ENCODE results near the gene ABCA13.

ABCA13 gene, protein sequence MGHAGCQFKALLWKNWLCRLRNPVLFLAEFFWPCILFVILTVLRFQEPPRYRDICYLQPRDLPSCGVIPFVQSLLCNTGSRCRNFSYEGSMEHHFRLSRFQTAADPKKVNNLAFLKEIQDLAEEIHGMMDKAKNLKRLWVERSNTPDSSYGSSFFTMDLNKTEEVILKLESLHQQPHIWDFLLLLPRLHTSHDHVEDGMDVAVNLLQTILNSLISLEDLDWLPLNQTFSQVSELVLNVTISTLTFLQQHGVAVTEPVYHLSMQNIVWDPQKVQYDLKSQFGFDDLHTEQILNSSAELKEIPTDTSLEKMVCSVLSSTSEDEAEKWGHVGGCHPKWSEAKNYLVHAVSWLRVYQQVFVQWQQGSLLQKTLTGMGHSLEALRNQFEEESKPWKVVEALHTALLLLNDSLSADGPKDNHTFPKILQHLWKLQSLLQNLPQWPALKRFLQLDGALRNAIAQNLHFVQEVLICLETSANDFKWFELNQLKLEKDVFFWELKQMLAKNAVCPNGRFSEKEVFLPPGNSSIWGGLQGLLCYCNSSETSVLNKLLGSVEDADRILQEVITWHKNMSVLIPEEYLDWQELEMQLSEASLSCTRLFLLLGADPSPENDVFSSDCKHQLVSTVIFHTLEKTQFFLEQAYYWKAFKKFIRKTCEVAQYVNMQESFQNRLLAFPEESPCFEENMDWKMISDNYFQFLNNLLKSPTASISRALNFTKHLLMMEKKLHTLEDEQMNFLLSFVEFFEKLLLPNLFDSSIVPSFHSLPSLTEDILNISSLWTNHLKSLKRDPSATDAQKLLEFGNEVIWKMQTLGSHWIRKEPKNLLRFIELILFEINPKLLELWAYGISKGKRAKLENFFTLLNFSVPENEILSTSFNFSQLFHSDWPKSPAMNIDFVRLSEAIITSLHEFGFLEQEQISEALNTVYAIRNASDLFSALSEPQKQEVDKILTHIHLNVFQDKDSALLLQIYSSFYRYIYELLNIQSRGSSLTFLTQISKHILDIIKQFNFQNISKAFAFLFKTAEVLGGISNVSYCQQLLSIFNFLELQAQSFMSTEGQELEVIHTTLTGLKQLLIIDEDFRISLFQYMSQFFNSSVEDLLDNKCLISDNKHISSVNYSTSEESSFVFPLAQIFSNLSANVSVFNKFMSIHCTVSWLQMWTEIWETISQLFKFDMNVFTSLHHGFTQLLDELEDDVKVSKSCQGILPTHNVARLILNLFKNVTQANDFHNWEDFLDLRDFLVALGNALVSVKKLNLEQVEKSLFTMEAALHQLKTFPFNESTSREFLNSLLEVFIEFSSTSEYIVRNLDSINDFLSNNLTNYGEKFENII (N-terminal part only)

DNA sequence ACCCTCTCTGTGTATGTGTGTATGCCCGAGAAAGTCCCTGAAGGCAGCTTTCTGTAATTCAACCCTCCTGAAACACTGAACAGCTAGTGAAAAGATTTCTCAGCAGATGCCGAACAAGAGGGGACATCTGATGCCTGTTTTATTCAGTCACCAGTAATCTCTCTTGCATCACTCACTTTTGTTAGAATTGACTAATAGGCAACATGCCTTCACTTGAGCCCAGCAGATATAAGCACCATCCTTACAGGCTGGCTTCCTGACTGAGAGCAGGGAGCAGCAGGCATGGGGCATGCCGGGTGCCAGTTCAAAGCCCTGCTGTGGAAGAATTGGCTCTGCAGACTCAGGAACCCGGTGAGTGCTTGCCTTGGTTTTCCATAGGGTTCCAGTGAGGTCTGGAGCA lies at the start of gene ABCA13:
Gene ABCA13, plus strand, starts transcription at position 257 of the 400 bp plus-strand sequence. Its CDS starts 26 bp downstream, at position 283.
- Histone ChIP-seq H3K4me2 (ENCODE audit: low read length) (no peak within 1 kb of the TSS), H3K9me3 (ENCODE audit: control insufficient read depth, insufficient read depth, low read length) (no peaks in the 10 kb centered on the region), H3F3A (ENCODE audit: control insufficient read depth, insufficient read depth) (no peaks in the 10 kb centered on the region), H3K4me3 (ENCODE audit: low read length) (no peak within 1 kb of the TSS), H3K9me2 (replicated peaks; ENCODE audit: control insufficient read depth, low read length) (no peaks in the 10 kb centered on the region), H3K36me3 (ENCODE audit: control insufficient read depth, low read length) (no peaks in the 10 kb centered on the region), H3K79me2 (ENCODE audit: control insufficient read depth, low read length) (no peaks in the 10 kb centered on the region), H4K20me1 (ENCODE audit: control insufficient read depth, insufficient read depth, low read depth, low read length) (no peaks in the 10 kb centered on the region), H3K4me1 (ENCODE audit: control insufficient read depth, low read length) (no peaks in the 10 kb centered on the region), H3K27me3 (ENCODE audit: control insufficient read depth, low read length) (no peaks in the 10 kb centered on the region), H3K27ac (ENCODE audit: low read depth, low read length) (no peak within 1 kb of the TSS)
- TF ChIP-seq EZH2phosphoT487 (IDR thresholded peaks at IDR 0.05; ENCODE audit: borderline replicate concordance, low read length): no peak
- TF ChIP-seq, protein P1, sequence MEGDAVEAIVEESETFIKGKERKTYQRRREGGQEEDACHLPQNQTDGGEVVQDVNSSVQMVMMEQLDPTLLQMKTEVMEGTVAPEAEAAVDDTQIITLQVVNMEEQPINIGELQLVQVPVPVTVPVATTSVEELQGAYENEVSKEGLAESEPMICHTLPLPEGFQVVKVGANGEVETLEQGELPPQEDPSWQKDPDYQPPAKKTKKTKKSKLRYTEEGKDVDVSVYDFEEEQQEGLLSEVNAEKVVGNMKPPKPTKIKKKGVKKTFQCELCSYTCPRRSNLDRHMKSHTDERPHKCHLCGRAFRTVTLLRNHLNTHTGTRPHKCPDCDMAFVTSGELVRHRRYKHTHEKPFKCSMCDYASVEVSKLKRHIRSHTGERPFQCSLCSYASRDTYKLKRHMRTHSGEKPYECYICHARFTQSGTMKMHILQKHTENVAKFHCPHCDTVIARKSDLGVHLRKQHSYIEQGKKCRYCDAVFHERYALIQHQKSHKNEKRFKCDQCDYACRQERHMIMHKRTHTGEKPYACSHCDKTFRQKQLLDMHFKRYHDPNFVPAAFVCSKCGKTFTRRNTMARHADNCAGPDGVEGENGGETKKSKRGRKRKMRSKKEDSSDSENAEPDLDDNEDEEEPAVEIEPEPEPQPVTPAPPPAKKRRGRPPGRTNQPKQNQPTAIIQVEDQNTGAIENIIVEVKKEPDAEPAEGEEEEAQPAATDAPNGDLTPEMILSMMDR (IDR thresholded peaks at IDR 0.05; ENCODE audit: low read depth, low read length, poor library complexity, severe bottlenecking): no peak

DNA sequence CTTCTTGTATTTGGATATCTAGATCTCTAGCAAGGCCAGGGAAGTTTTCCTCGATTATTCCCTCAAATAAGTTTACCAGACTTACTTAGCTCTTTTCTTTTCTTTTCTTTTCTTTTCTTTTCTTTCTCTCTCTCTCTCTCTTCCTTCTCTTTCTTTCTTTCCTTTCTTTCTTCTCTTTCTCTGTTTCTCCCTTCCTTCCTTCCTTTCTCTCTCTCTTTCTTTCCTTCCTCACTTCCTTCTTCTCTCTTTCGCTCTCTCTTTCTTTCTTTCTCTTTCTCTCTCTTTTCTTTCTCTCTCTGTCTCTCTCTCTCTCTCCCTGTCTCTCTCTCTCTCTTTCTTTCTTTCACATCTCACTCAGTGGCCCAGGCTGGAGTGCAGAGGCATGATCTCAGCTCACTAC lies 45.2 kb upstream of the ABCA13 start:
- no peaks in the 10 kb centered on the region for H3K36me3 ChIP-seq (ENCODE audit: control insufficient read depth, low read length)

DNA sequence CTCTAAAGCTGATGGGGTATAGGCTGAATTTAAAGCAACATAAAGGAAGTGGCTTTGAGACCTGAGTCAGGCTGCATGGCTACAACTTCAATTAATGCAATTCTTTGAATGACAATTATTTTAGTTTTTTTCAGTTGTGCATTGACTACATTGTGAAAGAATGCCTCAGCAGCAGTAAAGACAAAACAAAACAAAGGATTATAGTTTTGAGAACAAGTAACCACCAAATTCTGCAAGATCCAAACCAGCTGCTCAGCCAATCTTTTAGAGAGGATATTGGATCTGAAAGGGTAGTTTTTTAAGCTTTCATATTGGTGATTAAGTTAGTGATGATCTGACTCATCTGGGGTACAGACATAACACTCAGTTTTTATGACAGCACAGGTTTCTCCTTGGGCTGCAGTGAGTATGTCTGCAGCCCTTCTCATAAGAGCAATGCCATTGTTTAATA lies 40.6 kb upstream of the ABCA13 start:
- Histone ChIP-seq H3K4me1 (ENCODE audit: control insufficient read depth, low read length) (no peaks in the 10 kb centered on the region), H4K20me1 (ENCODE audit: control insufficient read depth, insufficient read depth, low read depth, low read length) (no peaks in the 10 kb centered on the region), H3K27me3 (ENCODE audit: control insufficient read depth, low read length) (peaks cover 6% of the 10 kb centered on the region), H3K9me3 (ENCODE audit: control insufficient read depth, insufficient read depth, low read length) (no peaks in the 10 kb centered on the region), H3K4me2 (ENCODE audit: low read length) (no peak overlapping the region), H3K36me3 (ENCODE audit: control insufficient read depth, low read length) (no peaks in the 10 kb centered on the region), H3K9me2 (replicated peaks; ENCODE audit: control insufficient read depth, low read length) (no peaks in the 10 kb centered on the region), H3F3A (ENCODE audit: control insufficient read depth, insufficient read depth) (no peaks in the 10 kb centered on the region), H3K79me2 (ENCODE audit: control insufficient read depth, low read length) (no peaks in the 10 kb centered on the region), H3K4me3 (ENCODE audit: low read length) (no peak overlapping the region), H3K27ac (ENCODE audit: low read depth, low read length) (no peak overlapping the region)
- TF ChIP-seq, protein P1 (IDR thresholded peaks at IDR 0.05; ENCODE audit: low read depth, low read length, poor library complexity, severe bottlenecking): no peak
- TF ChIP-seq EZH2phosphoT487 (IDR thresholded peaks at IDR 0.05; ENCODE audit: borderline replicate concordance, low read length): no peak

More for the DNA sequence above, 45.2 kb upstream of the ABCA13 start:
- Histone ChIP-seq H3K4me1 (ENCODE audit: control insufficient read depth, low read length) (no peaks in the 10 kb centered on the region), H3K9me2 (replicated peaks; ENCODE audit: control insufficient read depth, low read length) (no peaks in the 10 kb centered on the region), H4K20me1 (ENCODE audit: control insufficient read depth, insufficient read depth, low read depth, low read length) (no peaks in the 10 kb centered on the region), H3F3A (ENCODE audit: control insufficient read depth, insufficient read depth) (no peaks in the 10 kb centered on the region), H3K79me2 (ENCODE audit: control insufficient read depth, low read length) (no peaks in the 10 kb centered on the region), H3K9me3 (ENCODE audit: control insufficient read depth, insufficient read depth, low read length) (no peaks in the 10 kb centered on the region), H3K4me2 (ENCODE audit: low read length) (no peak overlapping the region), H3K4me3 (ENCODE audit: low read length) (no peak overlapping the region), H3K27ac (ENCODE audit: low read depth, low read length) (no peak overlapping the region), H3K27me3 (ENCODE audit: control insufficient read depth, low read length) (peaks cover 11% of the 10 kb centered on the region)
- TF ChIP-seq, protein P1 (IDR thresholded peaks at IDR 0.05; ENCODE audit: low read depth, low read length, poor library complexity, severe bottlenecking): no peak
- no peak for TF ChIP-seq EZH2phosphoT487 (IDR thresholded peaks at IDR 0.05; ENCODE audit: borderline replicate concordance, low read length)

Measured in DOHH2 (cell line).